ENCODE measurements around the gene HAL. TPM values are rescaled to one million over a fixed set of nuclear protein-coding genes. Genes with fewer than 3 reads are reported as not detected.

Gene HAL
- total and polyA plus RNA-seq, 2 of the 13 experiments (the other 11 are each of a cell fraction or from before 2014, with no cell fraction given), result 0.89 to 37.8 TPM

- TF ChIP-seq ZNF281 (CRISPR knock-in tag; IDR thresholded peaks at IDR 0.05; ENCODE audit: borderline replicate concordance), result no peak
- TF ChIP-seq MAFF (IDR thresholded peaks at IDR 0.05; ENCODE audit: low read depth, low read length), result peak; percentile 88
- TF ChIP-seq NR0B2 (CRISPR knock-in tag; IDR thresholded peaks at IDR 0.05), result no peak
- TF ChIP-seq TARDBP (CRISPR knock-in tag; IDR thresholded peaks at IDR 0.05), result 0 out of 2 replicates have a peak, but pooled peaks have one; percentile 24
- TF ChIP-seq NCOR1 (IDR thresholded peaks at IDR 0.05; ENCODE audit: borderline replicate concordance, low read length), result no peak
Measured at GRCh38 chr12:95972832-95973456, 23.2 kb downstream of the HAL start (continued).

- intact Hi-C loops (cut with micrococcal nuclease; ENCODE audit: unreplicated experiment) (no loop called here), in situ Hi-C loops (cut with HindIII; ENCODE audit: extremely low pct_ligation_motif_present, low pct_unique_long_range_greater_than_20kb) (no loop called here)
- H2AFZ ChIP-seq (ENCODE audit: low read length), result no peak overlapping the region
- DNase-seq (ENCODE audit: low spot score), result no peak
- no peaks in the 10 kb centered on the region for H3K27me3 ChIP-seq (ENCODE audit: control insufficient read depth in 1 of 2, insufficient read depth in 2 of 2, low read length in 2 of 2)
- no peak for TF ChIP-seq ZBTB8A (CRISPR knock-in tag; IDR thresholded peaks at IDR 0.05; ENCODE audit: borderline replicate concordance, low read depth)
- no peak for TF ChIP-seq ETV5 (CRISPR knock-in tag; IDR thresholded peaks at IDR 0.05; ENCODE audit: borderline replicate concordance)
- TF ChIP-seq RFX5 (IDR thresholded peaks at IDR 0.05; ENCODE audit: low read depth, low read length), result no peak
- no peak for TF ChIP-seq ATM (IDR thresholded peaks at IDR 0.05; ENCODE audit: borderline replicate concordance)
- TF ChIP-seq SNRNP70 (IDR thresholded peaks at IDR 0.05; ENCODE audit: low read depth, low read length), result no peak
- no peak for TF ChIP-seq ZNF224 (CRISPR knock-in tag; IDR thresholded peaks at IDR 0.05)
- no peak for TF ChIP-seq ZNF354B (CRISPR knock-in tag; IDR thresholded peaks at IDR 0.05)
- TF ChIP-seq POLR2A (IDR thresholded peaks at IDR 0.05; ENCODE audit: insufficient read depth in 1 of 2, low read depth in 2 of 2, low read length in 2 of 2), result no peak
- no peak for TF ChIP-seq AGO2 (optimal IDR thresholded peaks at IDR 0.05; ENCODE audit: low read depth, low read length)
- TF ChIP-seq PLSCR1 (CRISPR knock-in tag; IDR thresholded peaks at IDR 0.05; ENCODE audit: borderline replicate concordance), result no peak
- no peak for TF ChIP-seq NAIF1 (CRISPR knock-in tag; IDR thresholded peaks at IDR 0.05; ENCODE audit: borderline replicate concordance)
- TF ChIP-seq CSRNP1 (CRISPR knock-in tag; IDR thresholded peaks at IDR 0.05), result no peak
- 95% methylated on average over 7 of the region's 7 CpGs for WGBS (ENCODE audit: low lambda C conversion rate)
- CTCF ChIA-PET (ENCODE audit: low intra/inter-chr PET ratio, low total read pairs), result no interaction called here
- no peak overlapping the region for H3K27ac ChIP-seq (ENCODE audit: extremely low read length, insufficient read depth, low read length)
- peaks cover 66% of the 10 kb centered on the region for H3K4me1 ChIP-seq (ENCODE audit: insufficient read depth, low read length)
- ATAC-seq, result no peak
- POLR2A ChIA-PET, result interaction anchor here (1.8 to 2.6 kb wide), 2 partner anchors 25 to 28 kb away, joined by 8 to 9 read pairs; partner anchors contain the start of genes AMDHD1, CCDC38 and HAL
- H3K4me3 ChIP-seq (replicated peaks in 1 of 3; ENCODE audit: insufficient read depth in 1 of 3, low read depth in 2 of 3, low read length in 3 of 3), result no peak overlapping the region
- H3K4me2 ChIP-seq (ENCODE audit: low read depth, low read length), result no peak overlapping the region
- no peaks in the 10 kb centered on the region for H3K9me3 ChIP-seq (ENCODE audit: low read length)
- no peaks in the 10 kb centered on the region for H3K36me3 ChIP-seq (replicated peaks in 1 of 2; ENCODE audit: control insufficient read depth in 1 of 2, insufficient read depth in 2 of 2, low read length in 2 of 2)
- no peak for FAIRE-seq
- H3K9ac ChIP-seq (ENCODE audit: insufficient read depth, low read depth, low read length), result no peak overlapping the region
- H4K20me1 ChIP-seq (ENCODE audit: insufficient read depth, low read length), result no peaks in the 10 kb centered on the region
- no TSS peak for BruUV-seq (replicated peaks)
- no peaks in the 10 kb centered on the region for H3K79me2 ChIP-seq (ENCODE audit: insufficient read depth, low read length)
Measured at GRCh38 chr12:95970905-95971304, 25.2 kb downstream of the HAL start.
